Right atrium auricular region (tissue), 2 donors: ENCODE measurements around the gene HPSE2. TPM values are rescaled to one million over a fixed set of nuclear protein-coding genes. Genes with fewer than 3 reads are reported as not detected.

Experiments
- DNase-seq: peaks from one replicate; pipeline ENCODE4 v3.0.0-alpha.2; 2019; ENCODE audit warnings: low spot score
- H3K27ac ChIP-seq, 2 donors: fragments of 200-600 bp; sonication (generic); 1 replicate in 1 of 2; 2 replicates in 1 of 2; pipeline ENCODE4 v1.5.1; 2016 to 2019
- H3K27me3 ChIP-seq, 2 donors: fragments of 200-600 bp; sonication (generic); one replicate each; pipeline versions ENCODE4 v1.5.1 to v1.6.0; 2017 to 2019
- H3K36me3 ChIP-seq: fragments of 200-600 bp; sonication (generic); one replicate; pipeline ENCODE4 v1.5.1; 2016
- H3K4me1 ChIP-seq, 2 donors: fragments of 200-600 bp; sonication (generic); one replicate each; pipeline versions ENCODE4 v1.5.1 to v1.6.0; 2017 to 2019
- H3K4me3 ChIP-seq, 2 donors: fragments of 200-600 bp; sonication (generic); 1 replicate in 1 of 2; 2 replicates in 1 of 2; pipeline ENCODE4 v1.5.1; 2017 to 2019; ENCODE audit warnings: mild to moderate bottlenecking in 1 of 2, moderate library complexity in 1 of 2
- H3K9me3 ChIP-seq, 2 donors: fragments of 200-600 bp; sonication (generic); one replicate each; pipeline ENCODE4 v1.5.1; 2019
- total RNA-seq, 2 donors: library from RNA; depleted of rRNA; stranded (reverse); fragments of >200 nt; gene quantifications; one replicate each; pipeline ENCODE4 v1.1.0, GENCODE V29; 2016
- TF ChIP-seq, protein P1 (sequence below), 2 donors: fragments of 200-600 bp; sonication (generic); IDR thresholded peaks; one replicate each; pipeline ENCODE4 v1.5.1; 2019; ENCODE audit warnings: antibody characterized with exemption in 2 of 2

HPSE2 gene
- total RNA-seq, 2 donors from 2014 or later, result not detected

DNA sequence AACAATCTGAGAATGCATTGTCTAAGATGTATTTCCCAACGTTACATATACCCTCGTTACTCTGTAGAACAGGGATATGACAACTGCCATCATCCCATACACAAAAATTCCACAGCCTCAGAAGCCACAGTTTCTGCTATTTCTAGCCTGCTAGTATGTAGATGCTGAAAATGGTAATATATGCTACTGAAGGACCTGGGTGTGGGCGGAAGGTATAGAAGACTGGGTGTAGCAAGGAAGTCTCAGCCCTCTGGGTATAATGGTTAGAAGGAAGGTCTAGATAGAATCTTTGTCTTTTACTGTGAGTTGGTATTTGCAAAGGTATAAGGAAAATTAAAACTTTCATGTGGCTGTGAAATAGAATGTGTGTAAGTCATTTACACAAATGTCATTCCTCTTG lies 709.7 kb downstream of the HPSE2 start:
- Histone ChIP-seq H3K27ac (no peak overlapping the region), H3K9me3 (no peaks in the 10 kb centered on the region), H3K4me3 (no peak overlapping the region), H3K4me1 (no peaks in the 10 kb centered on the region), H3K27me3 (no peaks in the 10 kb centered on the region), H3K36me3 (no peaks in the 10 kb centered on the region)
- no peak for DNase-seq
- TF ChIP-seq, protein P1, sequence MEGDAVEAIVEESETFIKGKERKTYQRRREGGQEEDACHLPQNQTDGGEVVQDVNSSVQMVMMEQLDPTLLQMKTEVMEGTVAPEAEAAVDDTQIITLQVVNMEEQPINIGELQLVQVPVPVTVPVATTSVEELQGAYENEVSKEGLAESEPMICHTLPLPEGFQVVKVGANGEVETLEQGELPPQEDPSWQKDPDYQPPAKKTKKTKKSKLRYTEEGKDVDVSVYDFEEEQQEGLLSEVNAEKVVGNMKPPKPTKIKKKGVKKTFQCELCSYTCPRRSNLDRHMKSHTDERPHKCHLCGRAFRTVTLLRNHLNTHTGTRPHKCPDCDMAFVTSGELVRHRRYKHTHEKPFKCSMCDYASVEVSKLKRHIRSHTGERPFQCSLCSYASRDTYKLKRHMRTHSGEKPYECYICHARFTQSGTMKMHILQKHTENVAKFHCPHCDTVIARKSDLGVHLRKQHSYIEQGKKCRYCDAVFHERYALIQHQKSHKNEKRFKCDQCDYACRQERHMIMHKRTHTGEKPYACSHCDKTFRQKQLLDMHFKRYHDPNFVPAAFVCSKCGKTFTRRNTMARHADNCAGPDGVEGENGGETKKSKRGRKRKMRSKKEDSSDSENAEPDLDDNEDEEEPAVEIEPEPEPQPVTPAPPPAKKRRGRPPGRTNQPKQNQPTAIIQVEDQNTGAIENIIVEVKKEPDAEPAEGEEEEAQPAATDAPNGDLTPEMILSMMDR (IDR thresholded peaks at IDR 0.05), result no peak

DNA sequence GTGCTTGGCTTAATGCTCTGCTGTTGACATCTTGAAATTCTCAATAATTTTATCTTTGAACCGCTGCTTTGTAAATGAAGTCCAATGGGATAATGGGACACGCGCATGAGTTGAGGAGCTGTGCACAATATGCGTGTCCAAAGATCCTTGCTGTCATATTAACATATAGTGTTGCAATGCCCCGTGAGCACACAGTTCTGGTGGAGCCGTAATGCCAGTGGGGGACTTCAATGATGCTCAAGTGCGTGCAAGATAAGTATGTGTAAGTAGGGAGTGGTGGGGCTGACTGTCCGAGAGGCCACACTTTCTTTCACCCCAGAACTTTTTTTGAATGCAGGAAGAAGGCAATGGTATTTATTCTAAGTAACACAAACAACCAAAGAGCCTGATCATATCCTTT lies 711.5 kb downstream of the HPSE2 start:
- Histone ChIP-seq H3K27me3 (no peaks in the 10 kb centered on the region), H3K36me3 (no peaks in the 10 kb centered on the region), H3K4me1 (no peaks in the 10 kb centered on the region), H3K27ac (no peak overlapping the region), H3K4me3 (no peak overlapping the region), H3K9me3 (no peaks in the 10 kb centered on the region)
- no peak for DNase-seq
- TF ChIP-seq, protein P1 (IDR thresholded peaks at IDR 0.05), result no peak

DNA sequence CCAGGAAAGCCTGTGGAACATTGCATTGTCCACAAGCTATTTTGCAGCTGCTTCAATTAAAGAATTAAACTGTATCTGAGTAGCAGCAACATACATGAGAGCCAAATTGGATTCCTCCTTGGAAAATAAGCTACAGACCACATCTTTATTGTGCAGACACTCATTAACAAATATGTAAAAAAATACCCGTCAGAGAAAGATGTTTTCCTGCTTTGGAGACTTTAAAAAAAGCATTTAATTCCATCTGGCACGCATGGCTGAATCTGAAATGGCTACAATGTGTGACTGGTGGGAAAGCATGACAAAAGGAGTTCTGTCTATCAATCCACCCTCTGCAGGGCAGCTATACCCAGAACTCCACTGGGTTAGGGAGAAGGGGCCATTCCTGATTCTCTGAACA lies 715.8 kb downstream of the HPSE2 start:
- H3K4me1 ChIP-seq, result no peaks in the 10 kb centered on the region
- no peak for DNase-seq
- H3K4me3 ChIP-seq, result no peak overlapping the region
- H3K36me3 ChIP-seq, result no peaks in the 10 kb centered on the region
- no peaks in the 10 kb centered on the region for H3K9me3 ChIP-seq
- no peaks in the 10 kb centered on the region for H3K27me3 ChIP-seq
- no peak overlapping the region for H3K27ac ChIP-seq
- TF ChIP-seq, protein P1 (IDR thresholded peaks at IDR 0.05), result no peak

DNA sequence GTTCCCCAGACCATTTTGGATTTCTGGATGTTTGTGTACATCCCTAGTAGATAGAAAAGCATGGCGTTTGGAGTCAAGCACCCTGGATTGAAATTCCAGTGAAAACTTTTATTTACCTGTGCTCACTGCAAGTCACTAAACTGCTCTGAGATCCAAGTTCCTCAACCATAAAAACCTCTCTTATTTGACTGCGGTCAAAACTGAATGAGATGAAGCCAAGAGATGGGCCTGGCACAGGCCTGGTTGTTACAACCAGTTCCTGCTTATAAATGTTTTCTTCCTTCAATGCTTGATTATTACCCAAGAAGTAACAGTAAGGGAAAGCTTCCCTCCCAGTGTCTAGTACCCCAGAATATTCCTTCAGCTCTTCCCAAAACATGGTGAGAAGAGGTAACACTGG lies 718.0 kb downstream of the HPSE2 start:
- TF ChIP-seq, protein P1 (IDR thresholded peaks at IDR 0.05), result no peak
- Histone ChIP-seq H3K4me3 (no peak overlapping the region), H3K27me3 (no peaks in the 10 kb centered on the region), H3K27ac (no peak overlapping the region), H3K9me3 (no peaks in the 10 kb centered on the region), H3K4me1 (no peaks in the 10 kb centered on the region), H3K36me3 (no peaks in the 10 kb centered on the region)
- no peak for DNase-seq

DNA sequence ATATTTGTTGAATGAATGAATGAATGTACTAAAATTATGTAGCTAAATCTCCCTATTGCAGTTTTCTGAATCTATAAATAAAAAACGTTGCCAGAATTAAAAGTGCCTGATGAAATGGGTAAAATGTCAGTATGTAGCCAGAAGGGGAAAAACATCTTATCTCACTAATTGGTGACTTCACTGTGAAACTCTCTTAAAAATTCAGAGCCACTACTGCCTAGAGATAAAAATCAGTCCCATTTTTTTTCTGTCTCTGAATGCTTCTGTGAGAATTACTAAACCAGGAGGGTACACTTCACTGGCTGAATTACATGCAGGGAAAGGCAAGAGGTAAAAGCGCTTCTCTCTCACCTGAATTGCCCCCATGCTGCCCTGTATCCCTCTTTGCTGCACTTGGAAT lies 719.3 kb downstream of the HPSE2 start:
- H3K9me3 ChIP-seq, result no peaks in the 10 kb centered on the region
- no peaks in the 10 kb centered on the region for H3K27me3 ChIP-seq
- H3K36me3 ChIP-seq, result no peaks in the 10 kb centered on the region
- no peak for DNase-seq
- H3K27ac ChIP-seq, result no peak overlapping the region
- no peak overlapping the region for H3K4me3 ChIP-seq
- TF ChIP-seq, protein P1 (IDR thresholded peaks at IDR 0.05), result no peak
- no peaks in the 10 kb centered on the region for H3K4me1 ChIP-seq

DNA sequence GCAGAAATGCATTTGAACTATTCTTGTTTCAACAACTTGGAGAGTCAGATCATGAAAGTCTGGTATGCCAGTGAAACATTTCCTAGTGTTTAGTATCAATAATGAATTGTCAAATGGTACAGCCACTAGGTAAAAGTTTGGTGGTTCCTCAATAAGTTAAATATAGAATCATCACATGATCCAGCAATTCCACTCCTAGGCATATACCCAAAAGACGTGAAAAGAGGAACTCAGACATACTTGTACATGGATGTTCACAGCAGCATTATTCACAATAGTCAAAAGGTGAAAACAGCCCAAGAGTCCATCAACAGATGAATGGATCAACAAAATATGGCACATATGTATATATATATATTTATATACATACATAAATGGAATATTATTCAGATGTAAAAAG lies 721.9 kb downstream of the HPSE2 start:
- no peaks in the 10 kb centered on the region for H3K36me3 ChIP-seq
- H3K4me3 ChIP-seq, result no peak overlapping the region
- no peaks in the 10 kb centered on the region for H3K4me1 ChIP-seq
- DNase-seq, result no peak
- no peaks in the 10 kb centered on the region for H3K9me3 ChIP-seq
- no peak overlapping the region for H3K27ac ChIP-seq
- H3K27me3 ChIP-seq, result no peaks in the 10 kb centered on the region
- TF ChIP-seq, protein P1 (IDR thresholded peaks at IDR 0.05), result no peak
